Head of caudate nucleus (tissue), 42 donors: ENCODE results near the gene MAGT1.
"Not testable (repeated sequence)": the region's sequence is repeated elsewhere in the genome, so short reads cannot be mapped to it uniquely, and the experiment has no call there.

Source experiments
- DNase-seq, 42 donors: peaks; one replicate each; pipeline versions ENCODE4 v3.0.0 to v3.0.0-alpha.2; 2020 to 2021; ENCODE audit warnings: mixed read lengths in 7 of 42
- intact Hi-C: fragments of 100-400 bp; cut with DNase I; formaldehyde crosslinking; loops from one replicate; pipeline ENCODE4 v1.15.0; 2022

MAGT1 gene

DNA sequence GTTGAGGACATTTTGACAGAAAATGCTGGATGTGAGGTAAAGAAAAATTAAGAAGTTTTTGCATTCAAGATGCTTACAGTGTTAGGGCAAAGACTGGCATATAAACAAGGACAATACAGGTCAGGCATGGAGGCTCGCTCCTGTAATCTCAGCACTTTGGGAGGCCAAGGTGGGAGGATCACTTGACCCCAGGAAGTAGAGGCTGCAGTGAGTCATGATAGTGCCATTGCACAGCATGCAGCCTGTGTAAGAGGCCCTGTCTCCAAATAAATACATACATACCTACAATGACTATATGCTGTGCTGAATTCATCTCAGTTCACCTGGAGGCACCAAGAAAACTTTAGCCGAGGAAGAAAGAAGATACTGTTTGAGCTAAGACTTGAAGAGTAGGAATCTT is 2.3 kb downstream of the MAGT1 start:
- intact Hi-C loops = no loop called here
- DNase-seq = no peak

DNA sequence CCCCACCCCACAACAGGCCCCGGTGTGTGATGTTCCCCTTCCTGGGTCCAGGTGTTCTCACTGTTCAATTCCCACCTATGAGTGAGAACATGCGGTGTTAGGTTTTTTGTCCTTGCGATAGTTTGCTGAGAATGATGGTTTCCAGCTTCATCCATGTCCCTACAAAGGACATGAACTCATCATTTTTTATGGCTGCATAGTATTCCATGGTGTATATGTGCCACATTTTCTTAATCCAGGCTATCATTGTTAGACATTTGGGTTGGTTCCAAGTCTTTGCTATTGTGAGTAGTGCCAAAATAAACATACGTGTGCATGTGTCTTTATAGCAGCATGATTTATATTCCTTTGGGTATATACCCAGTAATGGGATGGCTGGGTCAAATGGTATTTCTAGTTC is 13.8 kb downstream of the MAGT1 start:
- DNase-seq, intact Hi-C loops: not testable (repeated sequence)

DNA sequence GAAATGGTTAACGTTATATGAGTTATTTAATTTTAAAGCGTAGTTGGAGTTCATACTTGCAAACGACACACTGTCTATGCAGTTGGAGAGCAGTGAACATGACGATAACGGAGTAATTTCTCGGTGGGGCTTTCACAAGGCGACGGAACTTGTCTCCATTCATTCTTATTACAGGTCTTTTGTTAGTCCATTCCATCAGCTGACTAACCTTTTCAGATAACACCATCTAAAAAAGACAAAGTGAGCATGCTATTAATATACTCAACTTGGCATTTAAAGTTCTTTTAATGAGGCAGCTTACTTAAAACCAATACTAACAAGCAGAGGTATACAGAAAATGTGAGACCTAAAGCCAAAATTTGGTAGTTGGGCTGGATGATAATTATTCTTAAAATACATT is 19.9 kb downstream of the MAGT1 start:
- intact Hi-C loops = no loop called here
- no peak for DNase-seq

DNA sequence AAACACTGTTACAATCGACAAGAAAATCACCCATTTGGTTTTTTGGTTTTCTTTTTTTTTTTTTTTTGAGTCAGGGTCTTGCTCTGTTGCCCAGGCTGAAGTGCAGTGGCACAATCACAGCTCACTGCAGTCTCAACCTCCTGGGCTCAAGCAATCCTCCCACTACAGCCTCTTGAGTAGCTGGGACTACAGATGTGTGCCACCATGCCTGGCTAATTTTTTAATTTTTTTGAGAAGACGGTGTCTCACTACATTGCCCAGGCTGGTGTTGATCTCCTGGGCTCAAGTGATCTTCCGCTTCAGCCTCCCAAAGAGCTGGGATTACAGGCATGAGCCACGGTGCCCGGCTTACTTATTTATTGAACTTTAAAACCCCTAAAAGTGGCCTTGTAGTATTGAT is 63.7 kb downstream of the MAGT1 start:
- DNase-seq, intact Hi-C loops: not testable (repeated sequence)

DNA sequence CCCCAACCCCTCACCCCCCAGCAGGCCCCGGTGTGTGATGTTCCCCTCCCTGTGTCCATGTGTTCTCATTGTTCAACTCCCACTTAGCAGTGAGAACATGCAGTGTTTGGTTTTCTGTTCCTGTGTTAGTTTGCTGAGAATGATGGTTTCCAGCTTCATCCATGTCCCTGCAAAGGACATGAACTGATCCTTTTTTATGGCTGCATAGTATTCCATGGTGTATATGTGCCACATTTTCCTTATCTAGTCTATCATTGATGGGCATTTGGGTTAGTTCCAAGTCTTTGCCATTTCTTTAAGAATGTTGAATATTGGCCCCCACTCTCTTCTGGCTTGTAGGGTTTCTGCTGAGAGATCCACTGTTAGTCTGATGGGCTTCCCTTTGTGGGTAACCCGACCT is 73.2 kb downstream of the MAGT1 start:
- DNase-seq, intact Hi-C loops: not testable (repeated sequence)

DNA sequence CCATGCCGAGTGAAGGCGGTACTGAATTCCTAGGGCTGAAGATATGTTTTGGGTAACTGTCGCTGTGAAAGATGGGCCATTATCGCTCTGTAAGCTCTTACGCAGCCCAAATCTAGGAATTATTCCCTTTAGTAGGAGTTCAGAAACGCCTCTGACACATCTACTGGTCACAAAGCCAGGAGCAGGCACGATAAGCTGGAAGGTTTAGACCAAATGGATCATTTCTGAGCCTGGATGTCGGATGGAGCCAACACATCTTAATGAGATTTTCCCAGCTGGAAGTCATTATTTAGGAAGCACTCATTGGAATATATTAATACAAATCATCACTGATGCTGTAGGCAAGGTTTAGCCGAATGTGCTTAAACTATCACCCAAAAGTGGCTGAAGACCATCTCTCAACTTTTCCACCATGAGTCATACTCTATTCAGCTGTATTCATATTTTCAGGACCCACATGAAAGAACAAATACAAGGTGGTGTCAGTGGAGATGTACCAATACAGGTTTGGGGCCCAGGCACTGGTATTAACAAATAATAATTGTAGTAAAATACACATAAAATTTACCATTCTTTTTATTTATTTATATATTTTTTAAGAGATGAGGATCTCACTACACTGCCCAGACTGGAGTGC is 75.0 kb downstream of the MAGT1 start:
- DNase-seq = no peak
- intact Hi-C loops = no loop called here

DNA sequence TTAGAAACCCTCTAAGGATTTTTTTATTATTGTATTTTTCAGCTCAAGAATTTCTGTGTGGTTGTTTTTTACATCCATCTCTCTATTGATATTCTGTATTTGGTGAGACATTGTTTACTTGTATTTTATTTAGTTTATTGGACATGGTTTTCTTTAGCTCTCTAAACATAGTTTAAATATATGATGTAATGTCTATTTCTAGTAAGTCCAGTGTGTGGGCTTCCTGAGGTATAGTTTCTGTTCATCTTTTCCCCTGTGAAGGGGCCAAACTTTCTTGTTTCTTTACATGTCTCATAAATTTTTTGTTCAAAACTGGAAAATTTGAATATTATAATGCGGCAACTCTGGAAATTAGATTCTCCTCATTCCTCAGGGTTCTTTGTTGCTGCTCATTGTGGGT is 81.0 kb downstream of the MAGT1 start:
- intact Hi-C loops = no loop called here
- no peak for DNase-seq

DNA sequence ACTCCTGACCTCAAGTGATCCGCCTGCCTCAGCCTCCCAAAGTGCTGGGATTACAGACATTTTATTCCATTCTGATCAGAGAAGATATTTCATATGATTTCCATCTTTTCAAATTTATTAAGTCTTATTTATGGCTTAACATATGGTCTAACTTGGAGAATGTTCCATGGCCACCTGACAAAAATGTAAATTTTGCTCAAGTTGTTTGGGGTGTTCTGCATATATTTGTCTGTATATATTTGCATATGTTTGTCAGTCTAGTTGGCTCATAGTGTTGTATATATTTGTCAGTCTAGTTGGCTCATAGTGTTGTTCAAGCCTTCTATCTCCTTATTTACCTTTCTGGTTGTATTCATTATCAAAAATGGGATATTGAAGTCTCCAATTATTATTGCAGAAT is 93.0 kb downstream of the MAGT1 start:
- intact Hi-C loops = no loop called here
- no peak for DNase-seq

DNA sequence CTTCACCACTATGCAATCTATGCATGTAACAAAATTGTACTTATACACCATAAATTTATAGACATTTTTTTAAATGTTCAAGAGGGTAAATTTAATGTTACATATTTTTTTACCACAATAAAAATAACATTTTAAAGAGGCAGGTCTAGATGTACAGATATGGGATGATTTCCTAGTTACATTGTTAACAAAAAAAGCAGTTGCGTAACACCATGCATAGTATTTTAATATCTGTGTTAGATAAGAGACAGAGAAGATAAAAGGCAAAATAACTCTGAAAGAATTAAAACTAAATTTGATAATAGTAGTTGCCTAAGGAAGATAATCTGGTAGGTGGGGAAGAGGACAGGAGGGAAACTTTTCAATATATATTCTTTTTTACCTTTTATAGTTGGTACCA is 100.1 kb downstream of the MAGT1 start:
- intact Hi-C loops = no loop called here
- no peak for DNase-seq

DNA sequence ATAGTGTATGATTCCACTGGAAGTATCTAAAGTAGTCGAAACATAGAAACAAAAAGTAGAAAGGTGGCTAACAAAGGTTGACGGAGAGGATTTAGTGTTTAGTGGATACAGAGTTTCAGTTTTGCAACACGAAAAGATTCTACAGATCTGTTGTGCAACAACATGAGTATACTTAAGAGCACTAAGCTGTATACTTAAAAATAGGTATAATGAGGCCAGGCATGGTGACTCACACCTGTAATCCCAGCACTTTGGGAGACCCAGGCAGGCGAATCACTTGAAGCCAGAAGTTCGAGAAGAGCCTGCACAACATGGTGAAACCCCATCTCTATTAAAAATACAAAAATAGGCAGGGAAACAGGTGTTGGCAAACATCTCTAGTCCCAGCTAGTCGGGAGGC is 101.3 kb downstream of the MAGT1 start:
- intact Hi-C loops = no loop called here
- no peak for DNase-seq

DNA sequence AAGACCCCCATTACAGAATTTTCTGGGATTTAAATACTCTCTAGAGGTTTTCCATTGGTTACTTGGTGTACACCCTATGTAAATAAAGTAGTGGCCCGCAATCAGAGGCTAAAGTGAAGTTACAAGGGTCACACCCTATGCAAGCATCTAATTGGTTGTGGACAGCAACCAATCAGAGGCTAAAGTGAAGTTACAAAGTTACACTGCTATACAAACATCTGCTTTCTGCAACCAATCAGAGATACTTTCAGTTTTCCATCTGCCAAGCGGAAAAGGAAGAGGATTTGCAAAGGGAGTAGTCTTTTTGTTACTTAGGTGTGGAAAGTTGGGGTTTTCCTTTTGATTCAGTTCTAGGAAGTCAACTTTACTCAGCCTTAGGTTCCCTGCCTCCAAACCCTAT is 107.2 kb downstream of the MAGT1 start:
- intact Hi-C loops = no loop called here
- DNase-seq = peak in 9 of 42 donors; percentile 1 to 36 (median 15)

DNA sequence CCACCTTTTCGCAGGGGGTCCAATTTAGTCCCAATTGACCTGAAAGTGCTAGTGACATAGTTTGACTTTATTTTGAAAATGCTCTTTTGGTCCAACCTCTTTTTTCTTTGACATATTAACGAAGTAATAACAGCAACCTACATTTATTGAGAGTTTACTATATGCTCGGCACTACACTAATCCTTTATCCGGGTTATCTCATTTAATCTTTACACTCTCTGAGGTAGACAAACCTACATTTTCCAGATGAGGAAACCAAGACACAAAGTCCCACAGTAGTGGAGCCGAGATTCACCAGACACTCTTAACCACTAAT is 108.9 kb downstream of the MAGT1 start:
- intact Hi-C loops = no loop called here
- DNase-seq = no peak

DNA sequence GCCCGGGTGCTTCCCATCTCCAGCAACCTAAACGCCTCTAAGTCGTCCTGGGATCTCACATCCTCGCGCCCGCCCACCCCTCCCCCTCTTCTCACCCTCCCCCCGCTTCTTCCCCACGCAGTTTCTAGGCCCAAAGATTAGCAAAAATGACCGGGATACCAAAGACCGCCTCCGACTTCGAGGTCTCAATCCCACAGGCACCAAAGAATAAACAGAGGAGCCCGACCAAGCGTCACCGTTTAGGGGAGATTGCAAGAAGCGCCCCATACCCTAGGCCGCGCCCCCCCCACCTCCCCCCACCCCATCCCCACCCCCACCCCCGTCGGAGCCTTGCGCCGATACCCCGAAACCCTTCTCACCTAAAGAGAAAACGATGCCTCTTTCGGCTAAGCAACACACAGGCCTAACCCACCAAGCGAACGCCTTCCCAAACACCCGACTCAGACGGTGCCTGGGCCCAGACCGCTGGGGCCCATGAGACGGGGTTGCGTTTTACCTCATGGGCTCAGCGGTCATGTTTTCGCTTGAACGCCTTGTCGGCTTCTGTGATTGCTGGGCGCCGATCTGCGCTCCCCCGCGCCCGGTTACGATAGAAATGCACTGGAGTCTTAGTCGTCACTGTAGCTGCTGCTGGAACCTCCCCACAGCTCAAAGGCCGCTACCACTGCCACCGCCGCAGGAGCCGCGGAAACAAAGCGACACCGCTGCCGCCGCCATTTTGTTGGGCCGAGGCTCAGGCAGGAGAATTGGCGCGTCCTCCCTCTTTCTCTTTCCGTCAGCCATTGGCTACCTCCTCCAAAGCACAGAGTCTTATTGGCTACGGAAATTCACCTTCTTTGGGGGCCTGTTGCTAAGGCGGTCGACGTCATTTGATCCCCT is 109.5 kb downstream of the MAGT1 start, which contains the start of gene ATRX:
ATRX (minus strand) TSS at position 731 of the 879 bp plus-strand sequence; CDS start at position 516, 215 bp downstream.
- peak; percentile 29 to 89 (median 74) for DNase-seq
- intact Hi-C loops = no loop called here

DNA sequence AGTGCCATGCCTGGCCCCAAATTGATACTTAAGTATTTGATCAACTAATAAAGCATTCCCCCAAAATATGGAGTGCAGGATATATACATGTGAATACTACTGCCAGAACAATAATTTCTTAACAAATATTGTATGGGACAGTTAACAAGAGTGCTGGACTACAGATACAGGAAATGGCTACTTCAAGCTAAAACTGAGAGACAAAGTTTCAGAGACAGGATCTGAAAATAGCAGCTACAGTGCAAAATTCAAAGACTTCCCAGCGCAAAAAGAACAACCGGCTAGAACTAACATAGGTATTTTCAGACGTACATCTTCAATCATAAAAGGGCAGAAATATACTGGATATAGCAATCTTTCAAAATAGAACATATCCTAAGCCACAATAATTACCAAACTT is 115.5 kb downstream of the MAGT1 start:
- intact Hi-C loops = no loop called here
- no peak for DNase-seq

DNA sequence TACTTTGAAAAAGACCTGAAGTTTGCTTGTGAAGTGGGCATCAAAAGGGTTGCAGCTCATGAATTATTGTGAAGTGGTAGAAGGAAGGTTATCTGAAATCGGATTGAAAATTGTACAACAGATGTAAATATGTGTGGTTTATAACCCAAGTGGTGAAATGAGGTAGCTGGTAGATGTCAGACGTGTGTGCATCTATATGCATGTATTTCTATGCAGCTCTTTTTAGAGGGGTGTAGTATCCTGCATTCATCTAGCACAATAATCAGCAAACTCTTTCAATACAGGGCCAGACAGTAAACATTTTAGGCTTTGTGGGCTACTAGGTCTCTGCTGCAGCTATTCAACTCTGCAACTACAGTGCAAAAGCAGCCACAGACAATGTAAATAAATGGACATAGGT is 118.6 kb downstream of the MAGT1 start:
- intact Hi-C loops = no loop called here
- no peak for DNase-seq
